GM21447 (cell line): Measurements from ENCODE around the gene FOXP1.
A peak's percentile ranks its signal among the peaks of the same experiment; 100 is the strongest.

Source experiments
- ATAC-seq: cut with Tn5 transposase; IDR thresholded peaks from one replicate; pipeline ENCODE4 v1.9.1; 2021; ENCODE audit not compliant: unreplicated experiment

FOXP1 gene

GRCh38 chr3:71313844-71314243, 269.7 kb downstream of the FOXP1 start:
- ATAC-seq, result no peak

- ATAC-seq, result no peak
Measured at GRCh38 chr3:71312461-71312860, 271.1 kb downstream of the FOXP1 start.

GRCh38 chr3:71311661-71312046, 271.9 kb downstream of the FOXP1 start:
- ATAC-seq, result no peak

- ATAC-seq, result no peak
Measured at GRCh38 chr3:71310980-71311660, 272.4 kb downstream of the FOXP1 start.

GRCh38 chr3:71310359-71310979, 273.1 kb downstream of the FOXP1 start:
- ATAC-seq, result no peak

DNA sequence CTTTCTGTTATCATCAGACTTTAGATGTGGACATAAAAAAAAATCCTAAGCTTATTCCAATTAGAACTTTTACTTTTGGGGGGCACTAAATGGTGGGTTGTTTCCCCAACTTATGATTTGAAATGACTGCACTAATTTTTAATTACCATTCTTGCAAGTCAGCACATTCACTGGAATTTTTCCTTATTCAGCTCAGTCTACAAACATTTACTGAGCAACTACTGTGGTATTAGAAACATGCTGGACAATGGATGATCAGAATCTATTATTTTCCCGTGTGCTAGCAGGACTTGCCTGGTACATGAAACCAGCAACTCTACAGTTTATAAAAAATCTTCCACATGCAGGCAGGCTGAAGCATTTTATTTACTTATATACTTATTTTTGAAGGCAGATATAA, 273.6 kb downstream of the FOXP1 start:
- no peak for ATAC-seq

DNA sequence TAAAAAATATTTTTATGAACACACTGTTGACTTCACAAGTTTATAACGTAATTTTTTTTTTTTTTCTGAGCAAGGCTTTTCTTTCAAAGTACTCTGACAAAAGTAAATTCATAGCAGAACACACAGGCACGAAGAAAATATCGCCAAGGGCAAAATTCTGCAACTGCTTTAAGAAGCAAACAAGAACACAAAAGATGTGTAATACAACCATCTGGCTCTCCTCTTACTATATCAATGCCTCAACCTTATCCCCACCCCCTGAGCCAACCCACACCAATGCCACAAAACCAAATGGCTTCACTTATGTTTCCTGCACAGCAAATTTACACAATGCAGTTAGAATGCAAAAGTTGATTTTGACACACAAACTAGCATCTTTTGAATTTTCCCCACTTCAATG, 274.2 kb downstream of the FOXP1 start:
- ATAC-seq, result no peak

DNA sequence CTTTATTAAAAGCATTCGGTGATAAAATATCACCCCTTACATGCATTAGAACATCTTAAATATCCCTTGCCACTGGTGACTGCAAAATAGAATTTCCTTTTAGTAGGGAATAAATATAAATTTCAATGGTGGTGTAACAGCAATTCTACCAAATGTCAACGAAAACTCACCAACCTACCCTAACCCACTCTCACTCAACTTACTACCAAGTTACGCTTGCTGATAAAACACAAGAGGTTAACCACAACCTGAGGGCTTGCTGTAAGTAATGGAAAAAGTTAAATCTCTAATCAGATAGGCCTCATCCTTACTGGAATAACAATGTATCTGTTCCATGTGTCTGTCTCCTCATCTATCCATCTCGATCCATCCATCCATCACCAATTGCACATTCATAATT, 274.7 kb downstream of the FOXP1 start:
- ATAC-seq, result no peak

GRCh38 chr3:71307991-71308697, 275.4 kb downstream of the FOXP1 start:
- no peak for ATAC-seq

- no peak for ATAC-seq
Measured at GRCh38 chr3:71305231-71306206, 278.0 kb downstream of the FOXP1 start.

DNA sequence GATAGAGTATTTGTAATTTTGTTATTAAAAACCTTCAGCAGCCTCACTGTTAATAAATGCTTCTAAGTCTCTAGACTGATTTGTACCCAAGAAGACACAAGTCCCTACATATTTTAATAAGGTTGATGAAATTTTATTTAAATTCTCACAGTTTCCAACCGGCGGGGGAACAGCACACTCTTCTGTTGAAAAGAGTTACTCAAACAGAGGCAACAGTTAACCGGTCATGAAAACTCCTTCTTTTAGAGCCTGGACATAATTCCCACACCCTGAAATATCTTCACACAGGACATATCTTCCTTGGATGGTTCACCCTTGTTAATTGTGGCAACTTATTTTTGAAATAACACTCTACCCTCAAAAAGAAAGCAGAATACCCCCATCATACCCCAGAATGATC, 278.8 kb downstream of the FOXP1 start:
- no peak for ATAC-seq

DNA sequence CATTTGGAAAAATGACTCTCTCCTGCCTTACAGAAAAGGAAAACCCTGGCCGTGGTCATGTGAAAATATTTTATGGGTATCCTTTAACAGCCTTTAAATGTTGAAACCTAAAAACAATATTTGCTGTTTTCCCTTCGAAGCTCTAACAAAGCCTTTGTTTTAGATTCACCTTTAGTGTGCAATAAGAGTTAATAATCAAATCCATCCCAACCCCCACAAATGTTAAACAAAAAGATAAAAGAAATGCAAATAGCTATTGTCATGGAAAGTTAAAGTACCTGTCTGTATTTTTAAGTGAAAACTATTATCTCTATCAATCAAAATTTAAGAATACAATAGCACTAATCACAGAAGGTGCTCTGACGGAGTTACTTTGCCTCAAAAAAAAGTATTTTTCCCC, 279.3 kb downstream of the FOXP1 start:
- no peak for ATAC-seq

DNA sequence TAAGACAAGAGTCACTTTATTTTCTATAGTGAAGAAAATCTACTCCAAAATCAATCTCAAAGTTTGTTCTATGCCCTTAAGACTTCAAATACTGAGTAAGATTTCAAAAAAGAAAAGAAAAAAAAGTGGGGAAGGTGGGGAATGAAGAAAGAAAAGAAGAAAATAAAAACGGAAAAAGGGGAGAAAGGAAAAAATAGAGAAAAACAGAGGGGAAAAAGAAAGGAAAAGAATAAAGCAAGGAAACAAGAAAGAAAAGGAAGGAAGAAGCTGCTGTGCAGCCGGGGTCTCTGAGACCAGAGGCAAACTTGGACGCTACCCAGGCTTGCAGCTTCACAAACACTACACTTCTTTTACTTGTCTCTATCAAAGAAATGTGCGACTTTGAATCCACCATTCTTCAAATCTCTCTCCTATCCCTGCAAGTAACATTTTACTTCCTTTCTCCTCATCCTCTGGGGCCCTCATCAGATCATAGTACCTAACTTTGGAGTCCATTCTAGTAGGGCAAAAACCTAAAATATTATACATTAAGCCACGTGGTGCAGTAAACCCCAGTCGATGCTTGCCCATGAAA, 279.8 kb downstream of the FOXP1 start:
- ATAC-seq, result no peak

GRCh38 chr3:71302604-71303003, 280.9 kb downstream of the FOXP1 start:
- no peak for ATAC-seq

DNA sequence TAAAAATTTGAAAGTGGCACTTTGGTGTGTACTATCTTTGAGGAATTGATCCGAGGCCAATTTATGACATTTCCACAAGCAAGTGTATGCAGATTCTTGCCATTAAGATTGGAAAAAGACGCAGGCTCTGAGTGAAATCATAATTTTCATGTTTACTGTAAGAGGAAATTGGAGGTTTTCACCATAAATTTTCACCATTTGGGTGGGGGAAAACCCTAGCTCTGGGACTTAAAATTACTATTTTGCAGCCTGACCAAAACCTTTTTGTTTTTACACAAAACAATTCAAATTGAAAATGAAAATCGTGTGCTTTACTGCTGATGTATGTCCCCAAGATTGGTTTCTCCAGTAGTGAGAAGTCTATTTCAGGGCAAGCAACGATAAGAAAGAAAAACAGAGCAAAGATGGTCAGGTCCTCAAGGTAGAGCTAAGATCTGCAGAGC, 282.6 kb downstream of the FOXP1 start:
- ATAC-seq, result peak; percentile 70

- ATAC-seq, result no peak
Measured at GRCh38 chr3:71299160-71299559, 284.4 kb downstream of the FOXP1 start.

DNA sequence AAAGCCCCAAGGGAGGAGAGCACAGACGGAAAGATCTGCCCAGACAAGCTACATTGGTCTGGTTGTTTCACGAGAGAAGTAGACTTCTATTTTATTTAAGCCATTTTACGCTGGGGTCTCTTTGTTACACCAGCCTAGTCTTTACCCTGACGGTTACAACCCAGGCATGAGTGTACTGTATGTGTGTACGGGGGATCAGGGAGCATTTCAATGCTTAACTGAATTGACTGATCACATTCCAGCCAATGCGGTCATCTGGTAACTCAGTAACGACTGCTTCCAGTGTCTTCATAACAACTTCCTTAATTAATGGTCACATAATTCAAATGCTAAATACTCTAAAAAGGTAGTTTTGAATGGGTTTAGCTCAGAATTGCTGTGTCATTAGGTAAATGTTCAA, 288.6 kb downstream of the FOXP1 start:
- ATAC-seq, result no peak

DNA sequence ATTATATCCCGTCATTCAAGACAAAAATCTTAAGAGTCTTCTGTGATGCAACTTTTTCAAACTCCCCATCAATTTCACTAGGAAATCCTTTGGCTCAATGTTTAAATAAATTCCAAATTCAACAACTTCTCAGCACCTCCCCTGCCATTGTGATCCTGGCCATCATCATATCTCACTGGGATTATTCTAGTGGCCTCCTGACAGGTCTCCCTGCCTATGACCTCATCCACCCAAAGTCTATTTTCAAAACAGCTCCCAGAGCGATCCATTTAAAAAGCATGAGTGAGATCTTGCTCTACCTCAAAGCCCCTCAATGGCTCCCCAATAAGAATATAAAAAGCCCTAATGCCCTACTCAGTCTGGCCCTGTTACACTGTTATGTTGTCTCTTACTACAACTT, 293.2 kb downstream of the FOXP1 start:
- no peak for ATAC-seq

GRCh38 chr3:71288269-71288930, 295.1 kb downstream of the FOXP1 start:
- no peak for ATAC-seq

DNA sequence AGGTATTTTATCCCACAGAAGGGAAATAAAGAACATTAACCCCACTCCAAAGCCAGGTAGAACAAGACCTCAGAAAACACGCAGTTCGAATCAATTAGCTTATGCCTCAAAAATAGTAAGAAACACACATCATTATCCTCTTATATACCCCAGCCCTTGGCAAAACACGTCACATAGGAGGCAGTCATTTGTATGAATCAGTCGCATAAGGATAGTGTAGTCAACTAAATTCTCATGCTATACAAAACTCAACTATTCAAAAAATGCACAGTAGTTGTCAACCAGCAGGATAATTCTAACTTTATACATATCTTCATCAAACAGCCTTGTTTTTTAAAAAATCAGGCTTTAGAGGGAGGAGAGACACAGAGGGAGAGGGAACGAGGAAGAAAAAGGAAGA, 298.4 kb downstream of the FOXP1 start:
- ATAC-seq, result no peak
